ENCODE results near the gene AKAP14.
"Not testable (repeated sequence)": the region's sequence is repeated elsewhere in the genome, so short reads cannot be mapped to it uniquely, and the experiment has no call there.

- TF ChIP-seq CTCF (conservative IDR thresholded peaks at IDR 0.05; ENCODE audit: low read length); EZH2phosphoT487 (IDR thresholded peaks at IDR 0.05; ENCODE audit: borderline replicate concordance): not testable (repeated sequence)
Measured at GRCh38 chrX:119891961-119892692, 3.6 kb upstream of the AKAP14 start.

Measured in Loucy (cell line).